Glutamatergic neuron (in vitro differentiated cells): ENCODE measurements around the gene GATA6. TPM values are rescaled to one million over a fixed set of nuclear protein-coding genes. Genes with fewer than 3 reads are reported as not detected.

ENCODE experiments used
- DNase-seq: peaks from one replicate; pipeline ENCODE4 v3.0.0; 2022
- H3K27ac Mint-ChIP-seq: one replicate; pipeline ENCODE4 v1.8.0; 2020; ENCODE audit warnings: mild to moderate bottlenecking, mixed read lengths, inconsistent platforms; ENCODE audit not compliant: unreplicated experiment
- H3K27me3 Mint-ChIP-seq: one replicate; pipeline ENCODE4 v1.8.0; 2020; ENCODE audit warnings: mild to moderate bottlenecking, moderate library complexity, mixed read lengths, inconsistent platforms; ENCODE audit not compliant: unreplicated experiment
- H3K36me3 Mint-ChIP-seq: one replicate; pipeline ENCODE4 v1.8.0; 2020; ENCODE audit warnings: mild to moderate bottlenecking, mixed read lengths, inconsistent platforms; ENCODE audit not compliant: unreplicated experiment
- H3K4me1 Mint-ChIP-seq: one replicate; pipeline ENCODE4 v1.8.0; 2020; ENCODE audit warnings: mild to moderate bottlenecking, low read depth, mixed read lengths, inconsistent platforms; ENCODE audit not compliant: unreplicated experiment
- H3K4me3 Mint-ChIP-seq: one replicate; pipeline ENCODE4 v1.8.0; 2020; ENCODE audit warnings: mild to moderate bottlenecking, mixed read lengths, inconsistent platforms; ENCODE audit not compliant: unreplicated experiment
- H3K9me3 Mint-ChIP-seq: one replicate; pipeline ENCODE4 v1.8.0; 2020; ENCODE audit warnings: mild to moderate bottlenecking, moderate library complexity, mixed read lengths, inconsistent platforms; ENCODE audit not compliant: unreplicated experiment
- CTCF ChIP-seq: fragments of 200-600 bp; sonication (generic); IDR thresholded peaks from one replicate; pipeline ENCODE4 v1.5.0; 2021; ENCODE audit not compliant: partially characterized antibody, unreplicated experiment
- total RNA-seq: library from RNA; stranded (reverse); fragmentation: NEBNext Ultra II Directional; extraction: Animal tissue kit (Norgen Biotek cat#: 25700); gene quantifications from one replicate; pipeline ENCODE4 v1.2.1, GENCODE V29; 2021; ENCODE audit not compliant: unreplicated experiment

Gene GATA6
- total RNA-seq, 1 donor from 2014 or later: 0.42 TPM

- peak; percentile 44 for DNase-seq
- no peak overlapping the region for H3K27ac Mint-ChIP-seq
These were observed 948 bp upstream of the GATA6 start for GRCh38 chr18:22168360-22168921.

GRCh38 chr18:22169889-22170420, 566 bp downstream of the GATA6 start:
- Mint-ChIP-seq H3K4me3 (peak overlapping the region; percentile 83), H3K27me3 (peaks cover 41% of the 10 kb centered on the region), H3K27ac (no peak overlapping the region), H3K4me1 (peaks cover 7% of the 10 kb centered on the region), H3K36me3 (no peaks in the 10 kb centered on the region), H3K9me3 (peaks cover 22% of the 10 kb centered on the region)
- no peak for TF ChIP-seq CTCF
- DNase-seq: no peak

More at GRCh38 chr18:22168360-22168921, 948 bp upstream of the GATA6 start:
- Mint-ChIP-seq H3K4me1 (peaks cover 7% of the 10 kb centered on the region), H3K9me3 (peaks cover 19% of the 10 kb centered on the region), H3K27me3 (peaks cover 35% of the 10 kb centered on the region), H3K4me3 (peak overlapping the region; percentile 61), H3K36me3 (no peaks in the 10 kb centered on the region)
- no peak for TF ChIP-seq CTCF

- H3K27me3 Mint-ChIP-seq: peaks cover 41% of the 10 kb centered on the region
- DNase-seq: peak; percentile 60
- no peak overlapping the region for H3K27ac Mint-ChIP-seq
- H3K9me3 Mint-ChIP-seq: peaks cover 22% of the 10 kb centered on the region
- no peak for TF ChIP-seq CTCF
- no peaks in the 10 kb centered on the region for H3K36me3 Mint-ChIP-seq
- peaks cover 6% of the 10 kb centered on the region for H3K4me1 Mint-ChIP-seq
- peak overlapping the region; percentile 83 for H3K4me3 Mint-ChIP-seq
These were observed 1.2 kb downstream of the GATA6 start for GRCh38 chr18:22170421-22171257.

GRCh38 chr18:22171258-22172119, 2.1 kb downstream of the GATA6 start:
- DNase-seq: peak; percentile 49
- Mint-ChIP-seq H3K36me3 (no peaks in the 10 kb centered on the region), H3K9me3 (peaks cover 18% of the 10 kb centered on the region), H3K4me3 (peak overlapping the region; percentile 83), H3K27ac (no peak overlapping the region), H3K4me1 (peaks cover 7% of the 10 kb centered on the region), H3K27me3 (peaks cover 42% of the 10 kb centered on the region)
- no peak for TF ChIP-seq CTCF
